NAMALWA (cell line): ENCODE data around the gene NRGN.

ENCODE experiments used
- DNase-seq: peaks from one replicate; pipeline ENCODE4 v3.0.0-alpha.2; 2015; ENCODE audit warnings: low spot score

The NRGN gene

GRCh38 chr11:124791626-124792341 lies 52.0 kb downstream of the NRGN start:
- no peak for DNase-seq

- DNase-seq, result peak; percentile 76
Observed at GRCh38 chr11:124793466-124794278, 53.9 kb downstream of the NRGN start.

GRCh38 chr11:124796312-124796711 lies 56.6 kb downstream of the NRGN start:
- DNase-seq, result no peak
